T-helper 1 cell treated with Interleukin-12 subunit alpha and Interleukin-12 subunit beta and Interleukin-4 antibody, amounts not matched to agents 30 μg/mL and 1 μg/mL, for 36 hours (primary cell): ENCODE data around the gene MRGPRX1.
"Not testable (repeated sequence)": the region's sequence is repeated elsewhere in the genome, so short reads cannot be mapped to it uniquely, and the experiment has no call there.

Experiments
- H3K27ac Mint-ChIP-seq: one replicate; pipeline ENCODE4 v1.8.0; 2021; ENCODE audit warnings: mild to moderate bottlenecking, mixed read lengths
- H3K27me3 Mint-ChIP-seq: one replicate; pipeline ENCODE4 v1.8.0; 2021; ENCODE audit warnings: low read depth, mixed read lengths
- H3K36me3 Mint-ChIP-seq: one replicate; pipeline ENCODE4 v1.8.0; 2021; ENCODE audit warnings: low read depth, mixed read lengths
- H3K4me1 Mint-ChIP-seq: one replicate; pipeline ENCODE4 v1.8.0; 2021; ENCODE audit warnings: low read depth, mixed read lengths
- H3K4me3 Mint-ChIP-seq: one replicate; pipeline ENCODE4 v1.8.0; 2021; ENCODE audit warnings: mild to moderate bottlenecking, moderate library complexity, mixed read lengths
- H3K9me3 Mint-ChIP-seq: one replicate; pipeline ENCODE4 v1.8.0; 2021; ENCODE audit warnings: mixed read lengths

Gene MRGPRX1

DNA sequence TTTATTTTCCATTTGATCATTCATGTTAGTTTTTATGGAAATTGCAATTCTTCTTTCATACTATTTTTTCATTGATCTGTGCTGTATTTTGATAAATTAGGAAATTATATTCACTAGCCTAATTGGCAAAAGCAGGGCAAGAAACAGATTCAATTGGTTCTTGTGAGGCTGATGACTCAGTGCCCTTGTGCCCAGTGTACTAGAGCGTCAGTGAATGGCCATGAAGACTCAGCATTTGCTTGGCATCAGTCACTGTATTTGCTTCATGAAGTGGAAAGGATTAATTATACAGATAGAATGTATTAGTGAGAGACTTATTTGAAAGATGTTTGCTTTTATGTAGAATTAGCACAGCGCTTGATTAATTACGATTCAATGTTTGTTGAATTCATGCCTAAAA is 31.8 kb downstream of the MRGPRX1 start:
- Mint-ChIP-seq H3K27me3 (peaks cover 30% of the 10 kb centered on the region), H3K36me3 (no peaks in the 10 kb centered on the region), H3K9me3 (no peaks in the 10 kb centered on the region), H3K4me3 (no peak overlapping the region), H3K4me1 (no peaks in the 10 kb centered on the region), H3K27ac (no peak overlapping the region)

DNA sequence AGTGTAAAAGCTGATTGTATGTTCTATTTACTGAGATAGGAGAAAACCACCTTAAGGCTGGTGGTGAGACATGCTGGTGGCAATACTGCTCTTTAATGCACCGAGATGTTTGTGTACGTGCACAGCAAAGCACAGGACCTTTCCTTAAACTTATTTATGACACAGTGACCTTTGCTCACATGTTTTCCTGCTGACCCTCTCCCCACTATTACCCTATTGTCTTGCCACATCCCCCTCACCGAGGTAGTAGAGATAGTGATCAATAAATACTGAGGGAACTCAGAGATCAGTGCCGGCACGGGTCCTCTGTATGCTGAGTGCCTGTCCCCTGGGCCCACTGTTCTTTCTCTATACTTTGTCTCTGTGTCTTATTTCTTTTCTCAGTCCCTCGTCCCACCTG is 38.6 kb downstream of the MRGPRX1 start:
- H3K4me3 Mint-ChIP-seq, H3K4me1 Mint-ChIP-seq, H3K27ac Mint-ChIP-seq, H3K36me3 Mint-ChIP-seq, H3K9me3 Mint-ChIP-seq: not testable (repeated sequence)
- peaks cover 38% of the 10 kb centered on the region for H3K27me3 Mint-ChIP-seq

DNA sequence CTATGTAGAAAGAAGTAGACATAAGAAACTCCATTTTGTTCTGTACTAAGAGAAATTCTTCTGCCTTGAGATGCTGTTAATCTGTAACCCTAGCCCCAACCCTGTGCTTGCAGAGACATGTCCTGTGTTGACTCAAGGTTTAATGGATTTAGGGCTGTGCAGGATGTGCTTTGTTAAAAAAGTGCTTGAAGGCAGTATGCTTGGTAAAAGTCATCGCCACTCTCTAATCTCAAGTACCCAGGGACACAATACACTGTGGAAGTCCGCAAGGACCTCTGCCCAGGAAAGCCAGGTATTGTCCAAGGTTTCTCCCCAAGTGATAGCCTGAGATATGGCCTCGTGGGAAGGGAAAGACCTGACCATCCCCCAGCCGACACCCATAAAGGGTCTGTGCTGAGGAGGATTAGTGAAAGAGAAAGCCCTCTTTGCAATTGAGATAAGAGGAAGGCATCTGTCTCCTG is 39.0 kb downstream of the MRGPRX1 start:
- not testable (repeated sequence) for H3K36me3 Mint-ChIP-seq, H3K9me3 Mint-ChIP-seq, H3K4me3 Mint-ChIP-seq, H3K27ac Mint-ChIP-seq, H3K4me1 Mint-ChIP-seq
- H3K27me3 Mint-ChIP-seq, result peaks cover 38% of the 10 kb centered on the region

- not testable (repeated sequence) for H3K9me3 Mint-ChIP-seq, H3K4me1 Mint-ChIP-seq, H3K27ac Mint-ChIP-seq, H3K27me3 Mint-ChIP-seq, H3K36me3 Mint-ChIP-seq, H3K4me3 Mint-ChIP-seq
Measured at GRCh38 chr11:18891712-18892111, 47.5 kb downstream of the MRGPRX1 start.

GRCh38 chr11:18890615-18891014 is 48.6 kb downstream of the MRGPRX1 start:
- H3K4me1 Mint-ChIP-seq, result no peaks in the 10 kb centered on the region
- H3K36me3 Mint-ChIP-seq, result no peaks in the 10 kb centered on the region
- no peak overlapping the region for H3K4me3 Mint-ChIP-seq
- no peaks in the 10 kb centered on the region for H3K27me3 Mint-ChIP-seq
- no peak overlapping the region for H3K27ac Mint-ChIP-seq
- H3K9me3 Mint-ChIP-seq, result no peaks in the 10 kb centered on the region
